D721Med (cell line): ENCODE results near the gene TRDN.

Source experiments
- DNase-seq: peaks from one replicate; pipeline ENCODE4 v3.0.0; 2011; ENCODE audit warnings: low spot score; ENCODE audit not compliant: insufficient read length
- FAIRE-seq: peaks from 2 replicates; lab custom pipeline; 2011; peaks lifted over from hg19 to GRCh38; lab: Jason Lieb, UNC
- TF ChIP-seq, protein P1 (sequence below): IDR thresholded peaks from 2 replicates; pipeline ENCODE4 v1.5.1; 2012; ENCODE audit warnings: mild to moderate bottlenecking, control low read depth; ENCODE audit not compliant: insufficient read depth; ENCODE audit errors: missing control alignments

TRDN gene

DNA sequence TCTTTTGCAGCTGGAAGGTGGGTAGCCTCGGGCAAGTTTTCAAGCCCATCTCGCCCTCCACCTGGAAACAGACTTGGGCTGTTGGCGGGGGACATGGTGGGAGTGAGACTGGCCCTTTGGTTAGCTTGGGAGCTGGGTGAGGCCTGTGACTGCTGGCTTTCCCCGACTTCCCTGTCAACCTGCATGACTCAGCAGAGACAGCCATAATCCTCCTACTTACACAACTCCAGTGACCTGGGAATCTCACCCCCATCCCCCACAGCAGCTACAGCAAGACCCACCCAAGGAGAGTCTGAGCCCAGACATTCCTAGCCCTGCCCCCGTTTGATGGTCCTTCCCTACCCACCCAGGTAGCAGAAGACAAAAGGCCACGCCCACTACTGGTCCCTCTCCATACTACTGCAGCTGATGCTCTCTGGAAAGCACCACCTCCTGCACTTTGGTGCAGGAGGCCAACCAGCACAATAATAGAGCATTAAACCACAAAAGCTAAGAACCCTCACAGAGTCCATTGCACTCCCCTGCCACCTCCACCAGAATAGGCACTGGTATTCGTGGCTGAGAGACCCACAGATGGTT lies 188.4 kb downstream of the TRDN start:
- TF ChIP-seq, protein P1, sequence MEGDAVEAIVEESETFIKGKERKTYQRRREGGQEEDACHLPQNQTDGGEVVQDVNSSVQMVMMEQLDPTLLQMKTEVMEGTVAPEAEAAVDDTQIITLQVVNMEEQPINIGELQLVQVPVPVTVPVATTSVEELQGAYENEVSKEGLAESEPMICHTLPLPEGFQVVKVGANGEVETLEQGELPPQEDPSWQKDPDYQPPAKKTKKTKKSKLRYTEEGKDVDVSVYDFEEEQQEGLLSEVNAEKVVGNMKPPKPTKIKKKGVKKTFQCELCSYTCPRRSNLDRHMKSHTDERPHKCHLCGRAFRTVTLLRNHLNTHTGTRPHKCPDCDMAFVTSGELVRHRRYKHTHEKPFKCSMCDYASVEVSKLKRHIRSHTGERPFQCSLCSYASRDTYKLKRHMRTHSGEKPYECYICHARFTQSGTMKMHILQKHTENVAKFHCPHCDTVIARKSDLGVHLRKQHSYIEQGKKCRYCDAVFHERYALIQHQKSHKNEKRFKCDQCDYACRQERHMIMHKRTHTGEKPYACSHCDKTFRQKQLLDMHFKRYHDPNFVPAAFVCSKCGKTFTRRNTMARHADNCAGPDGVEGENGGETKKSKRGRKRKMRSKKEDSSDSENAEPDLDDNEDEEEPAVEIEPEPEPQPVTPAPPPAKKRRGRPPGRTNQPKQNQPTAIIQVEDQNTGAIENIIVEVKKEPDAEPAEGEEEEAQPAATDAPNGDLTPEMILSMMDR: no peak
- DNase-seq: no peak
- no peak for FAIRE-seq

DNA sequence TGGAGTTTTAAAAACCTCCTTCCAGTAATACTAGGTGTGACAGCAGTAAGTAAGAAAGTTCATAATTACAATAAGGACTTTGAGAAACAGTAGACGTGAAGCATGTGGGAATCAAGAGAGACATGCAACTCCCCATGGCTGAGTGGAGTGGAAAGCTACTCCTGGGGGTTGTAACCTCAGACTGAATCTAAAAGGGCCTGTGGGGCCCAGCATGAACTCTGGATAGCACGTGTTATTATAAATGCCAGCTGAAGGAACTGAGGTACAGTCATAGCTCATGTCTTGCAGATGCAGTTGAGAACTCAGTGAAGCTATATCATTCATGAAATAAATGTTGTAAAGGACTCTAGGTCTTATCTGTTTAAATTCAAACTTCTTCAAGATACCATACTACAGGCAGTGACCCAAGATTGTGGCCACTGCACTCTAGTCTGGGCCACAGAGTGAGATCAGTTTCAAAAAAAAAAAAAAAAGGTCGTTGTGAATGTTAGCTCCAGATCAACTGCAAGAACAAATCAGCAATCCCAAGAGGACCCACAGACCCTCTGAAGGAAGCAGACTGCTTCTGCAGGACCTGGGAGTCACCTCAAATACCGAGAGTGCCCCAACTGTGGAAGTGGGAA lies 189.3 kb downstream of the TRDN start:
- FAIRE-seq (no peak), DNase-seq (no peak)
- TF ChIP-seq, protein P1: no peak

DNA sequence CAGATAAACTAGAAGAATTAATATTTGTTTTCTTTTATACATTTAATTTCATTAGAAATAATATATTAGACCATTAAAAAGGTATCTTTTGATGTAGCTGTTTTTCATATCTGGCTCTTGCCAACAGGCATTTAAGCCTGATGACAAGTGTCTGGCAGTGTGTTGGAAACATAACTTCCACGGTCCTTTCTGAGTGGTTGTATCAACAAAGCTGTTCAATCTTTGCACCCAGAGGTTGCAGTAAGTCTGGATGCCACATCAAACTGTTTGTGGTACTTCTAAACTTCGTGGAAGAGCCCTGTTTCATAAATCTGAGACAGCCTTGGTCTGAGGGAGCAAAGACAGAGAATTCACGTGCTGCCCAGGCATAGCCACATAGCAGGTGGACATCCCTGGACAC lies 197.4 kb downstream of the TRDN start:
- TF ChIP-seq, protein P1: no peak
- no peak for DNase-seq
- no peak for FAIRE-seq

DNA sequence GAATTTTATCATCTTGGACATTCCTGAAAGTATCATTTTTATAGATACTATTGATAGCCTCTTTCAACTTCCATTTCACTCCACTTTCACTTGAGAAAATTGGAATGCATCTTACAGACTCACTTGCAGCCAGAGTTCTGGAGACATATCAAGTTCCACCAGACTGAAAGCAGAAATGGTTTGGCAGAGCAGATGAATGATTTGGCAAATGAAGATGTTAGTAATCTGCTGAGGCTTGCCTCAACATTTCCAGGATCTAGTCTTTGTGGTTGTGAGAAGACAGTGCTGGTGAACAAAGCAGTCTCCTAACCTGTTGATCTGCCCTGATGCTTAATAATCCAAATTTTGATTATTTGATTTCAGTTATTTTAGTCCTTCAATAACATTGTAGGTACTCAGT lies 202.6 kb downstream of the TRDN start:
- TF ChIP-seq, protein P1: no peak
- no peak for DNase-seq
- FAIRE-seq: no peak

DNA sequence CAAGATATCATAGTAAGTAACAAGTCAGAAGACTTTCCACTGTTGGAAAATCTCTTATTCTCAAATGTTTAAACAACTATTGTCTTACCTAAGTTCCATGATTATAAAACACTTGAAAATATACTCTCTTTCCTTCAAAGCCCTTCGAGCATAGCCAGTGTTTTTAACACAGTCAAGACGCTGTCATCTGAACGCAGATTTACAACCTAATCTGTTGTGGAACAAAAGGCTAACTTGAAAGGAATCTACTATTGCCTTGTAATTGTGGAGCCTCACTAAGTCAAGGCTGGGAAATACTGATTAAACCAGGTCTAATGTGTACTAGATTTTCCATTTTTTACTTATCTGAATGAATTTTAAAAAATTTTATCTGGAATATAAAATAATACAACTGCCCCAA lies 205.8 kb downstream of the TRDN start:
- FAIRE-seq (no peak), DNase-seq (no peak)
- TF ChIP-seq, protein P1: no peak

DNA sequence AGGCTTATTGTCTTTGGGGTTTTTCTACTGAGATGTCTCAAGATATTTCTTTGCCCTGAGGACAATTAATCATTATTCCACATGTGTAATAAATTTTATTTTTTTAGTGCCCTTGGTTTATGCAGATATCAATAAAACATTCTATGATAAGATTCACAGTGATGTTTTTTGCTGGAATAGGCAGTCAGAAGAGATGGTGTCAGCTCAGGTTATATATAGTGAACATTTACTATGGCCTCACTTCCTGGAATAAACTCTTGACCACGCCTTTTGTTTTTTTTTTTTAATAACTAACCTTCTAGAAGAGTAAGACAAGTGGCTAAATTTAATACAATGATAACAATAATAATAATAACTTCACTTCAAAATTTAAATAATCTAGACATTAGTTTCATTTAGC lies 209.7 kb downstream of the TRDN start:
- TF ChIP-seq, protein P1: no peak
- no peak for DNase-seq
- no peak for FAIRE-seq

DNA sequence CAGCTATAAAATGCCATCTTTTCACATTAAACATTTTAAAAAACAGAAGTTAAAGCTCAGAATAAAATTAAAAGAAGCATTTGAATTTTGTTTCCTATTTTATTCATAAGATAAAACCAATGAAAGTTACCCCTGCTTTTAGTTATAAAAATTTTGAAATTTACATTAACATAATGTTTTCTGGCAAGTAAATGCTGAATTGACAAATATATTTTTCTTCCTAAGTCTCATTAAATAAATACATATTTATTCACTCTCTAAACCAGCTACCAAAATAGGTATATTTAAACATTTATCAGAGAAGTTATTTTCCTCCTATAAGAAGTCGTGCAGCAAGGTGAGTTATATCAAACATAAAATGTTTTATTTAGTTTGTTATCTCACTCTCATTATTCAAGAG lies 213.6 kb downstream of the TRDN start:
- TF ChIP-seq, protein P1: no peak
- FAIRE-seq (no peak), DNase-seq (no peak)
